Smooth muscle cell (in vitro differentiated cells): ENCODE data around the gene FCHSD2. TPM values are rescaled to one million over a fixed set of nuclear protein-coding genes. Genes with fewer than 3 reads are reported as not detected.

ENCODE experiments used
- DNase-seq: peaks from one replicate; lab custom pipeline; 2025; ENCODE audit not compliant: unreplicated experiment; lab: John Stamatoyannopoulos, UW
- H2AFZ ChIP-seq: fragments of 200-600 bp; sonication (generic); 2 replicates; pipeline ENCODE4 v1.6.0; 2016; ENCODE audit warnings: antibody characterized with exemption, low read depth, mild to moderate bottlenecking
- H3F3A ChIP-seq: fragments of 200-600 bp; sonication (generic); 2 replicates; pipeline ENCODE4 v1.6.0; 2017; ENCODE audit warnings: antibody characterized with exemption, low read depth
- H3K27ac ChIP-seq: fragments of 200-600 bp; sonication (generic); 2 replicates; pipeline ENCODE4 v1.5.1; 2016; ENCODE audit warnings: low read depth, mild to moderate bottlenecking
- H3K27me3 ChIP-seq: fragments of 200-600 bp; sonication (generic); 2 replicates; pipeline ENCODE4 v1.6.1; 2016; ENCODE audit warnings: low read depth, mild to moderate bottlenecking
- H3K36me3 ChIP-seq: fragments of 200-600 bp; sonication (generic); 2 replicates; pipeline ENCODE4 v1.5.1; 2016; ENCODE audit warnings: low read depth
- H3K4me1 ChIP-seq: fragments of 200-600 bp; sonication (generic); 2 replicates; pipeline ENCODE4 v1.5.1; 2016; ENCODE audit warnings: low read depth
- H3K4me2 ChIP-seq: fragments of 200-600 bp; sonication (generic); 2 replicates; pipeline ENCODE4 v1.6.0; 2016; ENCODE audit warnings: mild to moderate bottlenecking
- H3K4me3 ChIP-seq: fragments of 200-600 bp; sonication (generic); 2 replicates; pipeline ENCODE4 v1.5.1; 2016; ENCODE audit warnings: mild to moderate bottlenecking
- H3K79me2 ChIP-seq: fragments of 200-600 bp; sonication (generic); 2 replicates; pipeline ENCODE4 v1.6.0; 2016; ENCODE audit warnings: low read depth, mild to moderate bottlenecking
- H3K9ac ChIP-seq: fragments of 200-600 bp; sonication (generic); 2 replicates; pipeline ENCODE4 v1.6.0; 2016; ENCODE audit warnings: low read depth
- H3K9me3 ChIP-seq: fragments of 200-600 bp; sonication (generic); replicated peaks from 2 replicates; pipeline ENCODE4 v1.5.1; 2016; ENCODE audit warnings: low read depth
- H4K20me1 ChIP-seq: fragments of 200-600 bp; sonication (generic); 2 replicates; pipeline ENCODE4 v1.6.0; 2016; ENCODE audit warnings: low read depth
- WGBS: methylation state at CpG from one replicate; pipeline ENCODE4 v1.1.7; 2016; ENCODE audit warnings: low lambda C conversion rate; 5-methylcytosine and 5-hydroxymethylcytosine counted together
- polyA plus RNA-seq: library from polyadenylated mRNA; unstranded; fragments of >200 nt; fragmentation: Nextera tagmentation; extraction: Ambion mirVana; gene quantifications from 2 replicates; pipeline ENCODE4 v1.2.1, GENCODE V29; 2016
- total RNA-seq: library from RNA; depleted of rRNA; stranded (reverse); fragments of >200 nt; gene quantifications from 2 replicates; pipeline ENCODE4 v1.2.3, GENCODE V29; 2014
- TF ChIP-seq, protein P1 (sequence below): fragments of 200-600 bp; sonication (generic); IDR thresholded peaks from 2 replicates; pipeline ENCODE4 v1.5.1; 2017; ENCODE audit warnings: borderline replicate concordance, mild to moderate bottlenecking, antibody characterized with exemption; ENCODE audit not compliant: insufficient read depth, poor library complexity, severe bottlenecking

The FCHSD2 gene
- total and polyA plus RNA-seq, 2 experiments from 2014 or later = 14.6 to 24.3 TPM

DNA sequence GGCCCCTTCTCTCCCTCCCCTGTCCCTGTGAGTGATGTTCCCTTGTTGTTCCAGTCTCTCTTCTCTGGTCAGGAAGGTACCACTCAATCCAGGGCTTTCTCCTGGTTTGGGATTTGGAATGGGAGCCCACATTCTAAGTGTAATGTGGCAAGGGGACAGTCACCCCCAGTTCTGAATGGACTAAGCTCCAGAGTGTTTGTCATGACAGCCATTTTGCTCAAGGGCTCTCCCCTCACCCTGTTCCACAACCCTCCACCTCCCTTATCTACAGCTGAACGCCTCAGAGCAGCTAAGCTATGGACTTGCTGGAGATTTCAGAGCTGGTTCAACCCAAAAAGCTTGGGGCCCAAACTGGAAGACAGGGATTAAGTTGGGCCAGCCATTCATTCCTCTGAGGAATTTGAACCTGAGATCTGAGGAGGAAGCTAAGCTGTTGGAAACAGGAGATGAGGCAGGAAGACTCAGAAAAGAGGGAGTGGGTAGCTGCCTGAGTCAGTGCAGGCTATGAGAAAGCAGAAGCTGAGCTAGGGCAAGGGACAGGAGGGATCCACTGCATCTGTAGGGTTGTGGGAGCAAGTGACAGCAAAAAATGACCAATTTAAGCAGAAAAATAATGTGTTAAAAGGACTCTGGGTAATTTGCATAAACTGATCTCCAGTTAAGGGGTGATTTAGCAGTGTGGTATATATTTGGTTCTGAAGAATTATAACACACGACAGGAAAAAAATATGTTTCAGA is 22.9 kb upstream of the FCHSD2 start:
- H3K4me1 ChIP-seq = no peaks in the 10 kb centered on the region
- WGBS = 68% methylated on average over 2 of the region's 2 CpGs
- no peak overlapping the region for H3K9ac ChIP-seq
- H3K27me3 ChIP-seq = no peaks in the 10 kb centered on the region
- H3K36me3 ChIP-seq = no peaks in the 10 kb centered on the region
- no peak overlapping the region for H2AFZ ChIP-seq
- TF ChIP-seq, protein P1, sequence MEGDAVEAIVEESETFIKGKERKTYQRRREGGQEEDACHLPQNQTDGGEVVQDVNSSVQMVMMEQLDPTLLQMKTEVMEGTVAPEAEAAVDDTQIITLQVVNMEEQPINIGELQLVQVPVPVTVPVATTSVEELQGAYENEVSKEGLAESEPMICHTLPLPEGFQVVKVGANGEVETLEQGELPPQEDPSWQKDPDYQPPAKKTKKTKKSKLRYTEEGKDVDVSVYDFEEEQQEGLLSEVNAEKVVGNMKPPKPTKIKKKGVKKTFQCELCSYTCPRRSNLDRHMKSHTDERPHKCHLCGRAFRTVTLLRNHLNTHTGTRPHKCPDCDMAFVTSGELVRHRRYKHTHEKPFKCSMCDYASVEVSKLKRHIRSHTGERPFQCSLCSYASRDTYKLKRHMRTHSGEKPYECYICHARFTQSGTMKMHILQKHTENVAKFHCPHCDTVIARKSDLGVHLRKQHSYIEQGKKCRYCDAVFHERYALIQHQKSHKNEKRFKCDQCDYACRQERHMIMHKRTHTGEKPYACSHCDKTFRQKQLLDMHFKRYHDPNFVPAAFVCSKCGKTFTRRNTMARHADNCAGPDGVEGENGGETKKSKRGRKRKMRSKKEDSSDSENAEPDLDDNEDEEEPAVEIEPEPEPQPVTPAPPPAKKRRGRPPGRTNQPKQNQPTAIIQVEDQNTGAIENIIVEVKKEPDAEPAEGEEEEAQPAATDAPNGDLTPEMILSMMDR = no peak
- no peak overlapping the region for H3K4me3 ChIP-seq
- DNase-seq = no peak
- H3K79me2 ChIP-seq = no peaks in the 10 kb centered on the region
- no peaks in the 10 kb centered on the region for H3K9me3 ChIP-seq
- H3F3A ChIP-seq = no peaks in the 10 kb centered on the region
- no peak overlapping the region for H3K27ac ChIP-seq
- no peaks in the 10 kb centered on the region for H4K20me1 ChIP-seq
- no peak overlapping the region for H3K4me2 ChIP-seq

- no peaks in the 10 kb centered on the region for H3K27me3 ChIP-seq
- peaks cover 3% of the 10 kb centered on the region for H3F3A ChIP-seq
- no peaks in the 10 kb centered on the region for H3K9me3 ChIP-seq
- no peak overlapping the region for H3K4me2 ChIP-seq
- no peak overlapping the region for H2AFZ ChIP-seq
- no peak overlapping the region for H3K27ac ChIP-seq
- H3K4me3 ChIP-seq = no peak overlapping the region
- no peak for DNase-seq
- peaks cover 6% of the 10 kb centered on the region for H3K4me1 ChIP-seq
- H3K9ac ChIP-seq = no peak overlapping the region
- WGBS = 79% methylated on average over 2 of the region's 2 CpGs
- H3K79me2 ChIP-seq = no peaks in the 10 kb centered on the region
- no peaks in the 10 kb centered on the region for H4K20me1 ChIP-seq
- TF ChIP-seq, protein P1 = no peak
- H3K36me3 ChIP-seq = no peaks in the 10 kb centered on the region
Observed at GRCh38 chr11:73163638-73164174, 21.6 kb upstream of the FCHSD2 start.

DNA sequence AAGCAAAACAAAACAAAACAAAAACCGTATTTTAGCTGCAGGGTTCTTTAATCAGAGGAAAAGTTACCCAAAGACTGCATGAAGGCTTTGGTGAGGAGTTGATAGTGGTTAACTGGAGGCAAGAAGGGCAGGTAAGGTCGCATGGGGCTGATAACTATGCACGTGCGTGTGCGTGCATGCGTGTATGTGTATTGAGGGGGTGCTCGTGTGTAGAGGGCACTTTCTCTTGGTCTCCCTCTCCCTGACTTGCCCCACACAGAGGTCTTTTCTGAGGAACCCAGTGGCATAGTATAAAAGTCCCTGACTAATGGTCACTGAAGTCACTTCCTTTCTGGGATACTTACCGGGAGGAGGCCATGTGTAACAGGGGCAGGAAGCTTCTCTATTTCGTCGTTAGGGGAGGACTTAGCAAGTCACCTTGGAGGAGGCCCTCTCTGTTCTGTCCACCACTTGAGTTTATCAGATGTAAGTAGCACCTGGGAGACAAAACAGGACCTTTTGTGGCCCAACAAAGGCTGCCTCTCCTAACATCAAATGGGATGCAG is 20.1 kb upstream of the FCHSD2 start:
- Histone ChIP-seq H3K36me3 (no peaks in the 10 kb centered on the region), H3K27me3 (no peaks in the 10 kb centered on the region), H3K4me1 (peaks cover 20% of the 10 kb centered on the region), H4K20me1 (no peaks in the 10 kb centered on the region), H3K27ac (no peak overlapping the region), H3K4me2 (no peak overlapping the region), H3K4me3 (no peak overlapping the region), H3K9me3 (no peaks in the 10 kb centered on the region), H3F3A (peaks cover 13% of the 10 kb centered on the region), H3K79me2 (no peaks in the 10 kb centered on the region), H3K9ac (no peak overlapping the region), H2AFZ (no peak overlapping the region)
- no peak for DNase-seq
- TF ChIP-seq, protein P1 = no peak
- 88% methylated on average over 10 of the region's 10 CpGs for WGBS
